ENCODE results near the gene MKNK1. TPM values are rescaled to one million over a fixed set of nuclear protein-coding genes. Genes with fewer than 3 reads are reported as not detected.

Gene MKNK1
- polyA plus RNA-seq, 1 donor (not counting 4 experiments of a cell fraction or from before 2014, with no cell fraction given): 55.7 TPM

GRCh38 chr1:46516200-46516950 is 87.7 kb downstream of the MKNK1 start:
- no peaks in the 10 kb centered on the region for H4K20me1 ChIP-seq (ENCODE audit: control insufficient read depth, extremely low read depth, insufficient read depth, low read length)
- no peak overlapping the region for H2AFZ ChIP-seq (ENCODE audit: control insufficient read depth, low read length)
- FAIRE-seq: no peak
- no peak overlapping the region for H3K9ac ChIP-seq (ENCODE audit: control insufficient read depth, extremely low read depth, insufficient read depth, low read length)
- no peaks in the 10 kb centered on the region for H3K9me3 ChIP-seq (ENCODE audit: control insufficient read depth, low read depth, low read length)
- no peak overlapping the region for H3K4me3 ChIP-seq (ENCODE audit: control insufficient read depth in 2 of 3, extremely low read depth in 1 of 3, insufficient read depth in 2 of 3, low read depth in 1 of 3, low read length in 3 of 3)
- no peaks in the 10 kb centered on the region for H3K36me3 ChIP-seq (ENCODE audit: control insufficient read depth in 2 of 2, extremely low read depth in 1 of 2, insufficient read depth in 2 of 2, low read length in 2 of 2)
- TF ChIP-seq EZH2 (IDR thresholded peaks at IDR 0.05; ENCODE audit: low read length): no peak
- TF ChIP-seq CTCF (optimal IDR thresholded peaks at IDR 0.05 in 1 of 3, IDR thresholded peaks at IDR 0.05 in 1 of 3, conservative IDR thresholded peaks at IDR 0.05 in 1 of 3; ENCODE audit: extremely low read depth in 1 of 3, insufficient read depth in 2 of 3, low read length in 3 of 3): no peak
- H3K79me2 ChIP-seq (ENCODE audit: control insufficient read depth, insufficient read depth, low read length): no peaks in the 10 kb centered on the region
- H3K4me2 ChIP-seq (ENCODE audit: control insufficient read depth, extremely low read depth, insufficient read depth, low read depth, low read length): peak overlapping the region; percentile 49
- H3K4me1 ChIP-seq (ENCODE audit: control insufficient read depth, extremely low read depth, insufficient read depth, low read length): peaks cover 24% of the 10 kb centered on the region
- no peak overlapping the region for H3K27ac ChIP-seq (ENCODE audit: control insufficient read depth, insufficient read depth, low read length)
- dilution Hi-C loops (cut with MboI; ENCODE audit: extremely low pct_ligation_motif_present, low sequenced_read_pairs): no loop called here
- no peaks in the 10 kb centered on the region for H3K27me3 ChIP-seq (ENCODE audit: control insufficient read depth, extremely low read depth, insufficient read depth, low read length)
- no peak for DNase-seq (ENCODE audit: low read depth, low spot score)
- no peaks in the 10 kb centered on the region for H3K9me1 ChIP-seq (ENCODE audit: control insufficient read depth, extremely low read depth, insufficient read depth, low read length)

DNA sequence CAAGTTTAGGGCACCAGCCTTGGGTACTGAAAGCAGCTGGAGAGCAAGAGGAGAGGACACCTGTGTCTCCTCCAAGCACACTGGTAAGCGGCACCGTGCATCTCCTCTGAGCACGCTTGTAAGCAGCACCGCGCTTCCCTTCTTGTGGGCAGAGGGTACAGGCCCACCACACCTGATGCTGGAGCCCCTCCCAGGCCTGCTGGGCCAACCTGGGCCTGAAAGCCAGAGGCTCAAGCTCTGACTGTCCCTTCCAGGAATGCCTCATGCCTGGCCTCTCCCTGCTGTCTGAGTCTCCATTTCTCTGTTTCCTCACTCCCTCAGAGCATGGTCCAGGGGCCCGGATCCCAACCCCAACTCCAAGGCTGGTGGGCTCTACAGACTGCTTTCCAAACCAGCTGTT is 88.5 kb downstream of the MKNK1 start:
- H3K9ac ChIP-seq (ENCODE audit: control insufficient read depth, extremely low read depth, insufficient read depth, low read length): no peak overlapping the region
- H3K9me3 ChIP-seq (ENCODE audit: control insufficient read depth, low read depth, low read length): no peaks in the 10 kb centered on the region
- H3K27me3 ChIP-seq (ENCODE audit: control insufficient read depth, extremely low read depth, insufficient read depth, low read length): no peaks in the 10 kb centered on the region
- H2AFZ ChIP-seq (ENCODE audit: control insufficient read depth, low read length): no peak overlapping the region
- FAIRE-seq (no peak), DNase-seq (ENCODE audit: low read depth, low spot score) (no peak)
- H3K27ac ChIP-seq (ENCODE audit: control insufficient read depth, insufficient read depth, low read length): no peak overlapping the region
- TF ChIP-seq CTCF (optimal IDR thresholded peaks at IDR 0.05 in 1 of 3, IDR thresholded peaks at IDR 0.05 in 1 of 3, conservative IDR thresholded peaks at IDR 0.05 in 1 of 3; ENCODE audit: extremely low read depth in 1 of 3, insufficient read depth in 2 of 3, low read length in 3 of 3) (no peak), EZH2 (IDR thresholded peaks at IDR 0.05; ENCODE audit: low read length) (no peak)
- no peak overlapping the region for H3K4me2 ChIP-seq (ENCODE audit: control insufficient read depth, extremely low read depth, insufficient read depth, low read depth, low read length)
- no peaks in the 10 kb centered on the region for H3K36me3 ChIP-seq (ENCODE audit: control insufficient read depth in 2 of 2, extremely low read depth in 1 of 2, insufficient read depth in 2 of 2, low read length in 2 of 2)
- no peak overlapping the region for H3K4me3 ChIP-seq (ENCODE audit: control insufficient read depth in 2 of 3, extremely low read depth in 1 of 3, insufficient read depth in 2 of 3, low read depth in 1 of 3, low read length in 3 of 3)
- dilution Hi-C loops (cut with MboI; ENCODE audit: extremely low pct_ligation_motif_present, low sequenced_read_pairs): no loop called here
- no peaks in the 10 kb centered on the region for H3K9me1 ChIP-seq (ENCODE audit: control insufficient read depth, extremely low read depth, insufficient read depth, low read length)
- no peaks in the 10 kb centered on the region for H4K20me1 ChIP-seq (ENCODE audit: control insufficient read depth, extremely low read depth, insufficient read depth, low read length)
- H3K79me2 ChIP-seq (ENCODE audit: control insufficient read depth, insufficient read depth, low read length): no peaks in the 10 kb centered on the region
- H3K4me1 ChIP-seq (ENCODE audit: control insufficient read depth, extremely low read depth, insufficient read depth, low read length): peaks cover 20% of the 10 kb centered on the region
